ENCODE data around the gene PDZK1IP1. TPM values are rescaled to one million over a fixed set of nuclear protein-coding genes. Genes with fewer than 3 reads are reported as not detected.
"Not testable (repeated sequence)": the region's sequence is repeated elsewhere in the genome, so short reads cannot be mapped to it uniquely, and the experiment has no call there.

PDZK1IP1 gene
- total RNA-seq, 2 experiments from 2014 or later = not detected

- ChIA-PET POLR2A (no interaction called here), CTCF (interaction anchor here (1.1 kb wide), 1 partner anchor 13 kb away, joined by 3 read pairs; no protein-coding TSS in a partner anchor)
These were observed 16.1 kb upstream of the PDZK1IP1 start for GRCh38 chr1:47205918-47206317.

- POLR2A ChIA-PET = not testable (repeated sequence)
- CTCF ChIA-PET = interaction anchor here (0.6 to 2.6 kb wide), 2 partner anchors 10 to 776 kb away, joined by 5 to 9 read pairs; no protein-coding TSS in a partner anchor
These were observed 13.7 kb upstream of the PDZK1IP1 start for GRCh38 chr1:47203504-47203903.

- ChIA-PET POLR2A (no interaction called here), CTCF (interaction anchor here (1.2 to 2.6 kb wide), 2 partner anchors 8 to 62 kb away, joined by 4 to 9 read pairs; no protein-coding TSS in a partner anchor)
These were observed 11.3 kb upstream of the PDZK1IP1 start for GRCh38 chr1:47201179-47201578.

GRCh38 chr1:47198214-47198613 lies 8.4 kb upstream of the PDZK1IP1 start:
- ChIA-PET POLR2A (no interaction called here), CTCF (no interaction called here)

- ChIA-PET CTCF (no interaction called here), POLR2A (no interaction called here)
These were observed 6.8 kb upstream of the PDZK1IP1 start for GRCh38 chr1:47196622-47197021.

GRCh38 chr1:47195981-47196380 lies 6.1 kb upstream of the PDZK1IP1 start:
- POLR2A ChIA-PET, CTCF ChIA-PET: not testable (repeated sequence)

- CTCF ChIA-PET = interaction anchor here (0.6 to 4.3 kb wide), 7 partner anchors 8 to 244 kb away, joined by 3 to 25 read pairs (median 6); partner anchors contain the start of genes FOXD2 and TAL1
- POLR2A ChIA-PET = no interaction called here
These were observed 4.5 kb upstream of the PDZK1IP1 start for GRCh38 chr1:47194311-47194710.

GRCh38 chr1:47193496-47193895 lies 3.7 kb upstream of the PDZK1IP1 start:
- CTCF ChIA-PET = interaction anchor here (0.6 to 4.3 kb wide), 12 partner anchors 9 to 243 kb away, joined by 3 to 25 read pairs (median 3); partner anchors contain the start of gene TAL1

GRCh38 chr1:47192458-47193384 lies 2.9 kb upstream of the PDZK1IP1 start:
- ChIA-PET CTCF (interaction anchor here (0.6 to 4.3 kb wide), 13 partner anchors 9 to 553 kb away, joined by 3 to 25 read pairs (median 3); partner anchors contain the start of gene TAL1), POLR2A (no interaction called here)

More at GRCh38 chr1:47193496-47193895, 3.7 kb upstream of the PDZK1IP1 start:
- POLR2A ChIA-PET = not testable (repeated sequence)

- POLR2A ChIA-PET = no interaction called here
- CTCF ChIA-PET = interaction anchor here (1.0 to 4.3 kb wide), 7 partner anchors 8 to 552 kb away, joined by 3 to 25 read pairs (median 3); no protein-coding TSS in a partner anchor
These were observed 2.2 kb upstream of the PDZK1IP1 start for GRCh38 chr1:47191940-47192457.

GRCh38 chr1:47190857-47191256 lies 1.0 kb upstream of the PDZK1IP1 start:
- ChIA-PET POLR2A (no interaction called here), CTCF (interaction anchor here (0.7 to 3.5 kb wide), 2 partner anchors 12 to 1837 kb away, joined by 4 to 19 read pairs; no protein-coding TSS in a partner anchor)

GRCh38 chr1:47190509-47190855 lies 646 bp upstream of the PDZK1IP1 start:
- CTCF ChIA-PET = interaction anchor here (1.2 kb wide), 1 partner anchor 11 kb away, joined by 5 read pairs; no protein-coding TSS in a partner anchor
- POLR2A ChIA-PET = interaction anchor here (0.5 kb wide), 1 partner anchor 430 kb away, joined by 4 read pairs; no protein-coding TSS in a partner anchor

GRCh38 chr1:47188791-47189785 lies 748 bp downstream of the PDZK1IP1 start:
- CTCF ChIA-PET = interaction anchor here (1.2 to 1.9 kb wide), 2 partner anchors 10 kb away, joined by 5 to 8 read pairs; no protein-coding TSS in a partner anchor
- POLR2A ChIA-PET = no interaction called here

- POLR2A ChIA-PET = no interaction called here
- CTCF ChIA-PET = interaction anchor here (1.9 kb wide), 1 partner anchor 9 kb away, joined by 8 read pairs; no protein-coding TSS in a partner anchor
These were observed 1.9 kb downstream of the PDZK1IP1 start for GRCh38 chr1:47187926-47188250.

GRCh38 chr1:47187231-47187925 lies 2.5 kb downstream of the PDZK1IP1 start:
- POLR2A ChIA-PET = no interaction called here
- CTCF ChIA-PET = interaction anchor here (1.9 kb wide), 1 partner anchor 8 kb away, joined by 8 read pairs; no protein-coding TSS in a partner anchor

- POLR2A ChIA-PET = no interaction called here
- CTCF ChIA-PET = no interaction called here
These were observed 3.3 kb downstream of the PDZK1IP1 start for GRCh38 chr1:47186267-47187185.
